HL-60 (cell line): ENCODE data around the gene PAK5.

Experiments
- DNase-seq, 2 experiments: peaks; one replicate each; pipeline ENCODE4 v3.0.0-alpha.2; 2010 to 2020; ENCODE audit warnings: low read depth in 1 of 2, low spot score in 1 of 2
- H3K27ac ChIP-seq: fragments of 250-450 bp; sonication (Bioruptor Pico); replicated peaks from 2 replicates; pipeline ENCODE4 v1.5.1; 2020; ENCODE audit warnings: mild to moderate bottlenecking, moderate library complexity
- H3K27me3 ChIP-seq: fragments of 250-450 bp; sonication (Bioruptor Pico); 2 replicates; pipeline ENCODE4 v1.5.1; 2021; ENCODE audit warnings: mild to moderate bottlenecking, moderate library complexity; ENCODE audit not compliant: insufficient read depth, poor library complexity, severe bottlenecking
- H3K4me3 ChIP-seq: replicated peaks from 2 replicates; pipeline ENCODE4 v1.5.1; 2011; ENCODE audit warnings: mild to moderate bottlenecking, control low read depth, low read length; ENCODE audit not compliant: insufficient read depth
- GABPA ChIP-seq: IDR thresholded peaks from 2 replicates; pipeline ENCODE4 v1.6.1; 2012; ENCODE audit warnings: low read depth
- POLR2AphosphoS5 ChIP-seq: IDR thresholded peaks from 2 replicates; pipeline ENCODE4 v1.6.1; 2012; ENCODE audit warnings: low read depth
- SPI1 ChIP-seq: IDR thresholded peaks from 2 replicates; pipeline ENCODE4 v1.6.1; 2012; ENCODE audit warnings: low read depth, mild to moderate bottlenecking, borderline replicate concordance
- TF ChIP-seq, protein P1 (sequence below): IDR thresholded peaks from 2 replicates; pipeline ENCODE4 v1.6.1; 2012; ENCODE audit warnings: low read depth; ENCODE audit not compliant: insufficient replicate concordance
- TF ChIP-seq, protein P2 (sequence below): IDR thresholded peaks from one replicate; pipeline ENCODE4 v1.5.1; 2011; ENCODE audit warnings: low read length, control low read depth, inconsistent platforms; ENCODE audit not compliant: insufficient read depth

The PAK5 gene

GRCh38 chr20:9672981-9673380, 165.9 kb downstream of the PAK5 start:
- no peaks in the 10 kb centered on the region for H3K27me3 ChIP-seq
- TF ChIP-seq POLR2AphosphoS5 (no peak), GABPA (no peak), SPI1 (no peak)
- TF ChIP-seq, protein P1, sequence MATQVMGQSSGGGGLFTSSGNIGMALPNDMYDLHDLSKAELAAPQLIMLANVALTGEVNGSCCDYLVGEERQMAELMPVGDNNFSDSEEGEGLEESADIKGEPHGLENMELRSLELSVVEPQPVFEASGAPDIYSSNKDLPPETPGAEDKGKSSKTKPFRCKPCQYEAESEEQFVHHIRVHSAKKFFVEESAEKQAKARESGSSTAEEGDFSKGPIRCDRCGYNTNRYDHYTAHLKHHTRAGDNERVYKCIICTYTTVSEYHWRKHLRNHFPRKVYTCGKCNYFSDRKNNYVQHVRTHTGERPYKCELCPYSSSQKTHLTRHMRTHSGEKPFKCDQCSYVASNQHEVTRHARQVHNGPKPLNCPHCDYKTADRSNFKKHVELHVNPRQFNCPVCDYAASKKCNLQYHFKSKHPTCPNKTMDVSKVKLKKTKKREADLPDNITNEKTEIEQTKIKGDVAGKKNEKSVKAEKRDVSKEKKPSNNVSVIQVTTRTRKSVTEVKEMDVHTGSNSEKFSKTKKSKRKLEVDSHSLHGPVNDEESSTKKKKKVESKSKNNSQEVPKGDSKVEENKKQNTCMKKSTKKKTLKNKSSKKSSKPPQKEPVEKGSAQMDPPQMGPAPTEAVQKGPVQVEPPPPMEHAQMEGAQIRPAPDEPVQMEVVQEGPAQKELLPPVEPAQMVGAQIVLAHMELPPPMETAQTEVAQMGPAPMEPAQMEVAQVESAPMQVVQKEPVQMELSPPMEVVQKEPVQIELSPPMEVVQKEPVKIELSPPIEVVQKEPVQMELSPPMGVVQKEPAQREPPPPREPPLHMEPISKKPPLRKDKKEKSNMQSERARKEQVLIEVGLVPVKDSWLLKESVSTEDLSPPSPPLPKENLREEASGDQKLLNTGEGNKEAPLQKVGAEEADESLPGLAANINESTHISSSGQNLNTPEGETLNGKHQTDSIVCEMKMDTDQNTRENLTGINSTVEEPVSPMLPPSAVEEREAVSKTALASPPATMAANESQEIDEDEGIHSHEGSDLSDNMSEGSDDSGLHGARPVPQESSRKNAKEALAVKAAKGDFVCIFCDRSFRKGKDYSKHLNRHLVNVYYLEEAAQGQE, result no peak
- TF ChIP-seq, protein P2, sequence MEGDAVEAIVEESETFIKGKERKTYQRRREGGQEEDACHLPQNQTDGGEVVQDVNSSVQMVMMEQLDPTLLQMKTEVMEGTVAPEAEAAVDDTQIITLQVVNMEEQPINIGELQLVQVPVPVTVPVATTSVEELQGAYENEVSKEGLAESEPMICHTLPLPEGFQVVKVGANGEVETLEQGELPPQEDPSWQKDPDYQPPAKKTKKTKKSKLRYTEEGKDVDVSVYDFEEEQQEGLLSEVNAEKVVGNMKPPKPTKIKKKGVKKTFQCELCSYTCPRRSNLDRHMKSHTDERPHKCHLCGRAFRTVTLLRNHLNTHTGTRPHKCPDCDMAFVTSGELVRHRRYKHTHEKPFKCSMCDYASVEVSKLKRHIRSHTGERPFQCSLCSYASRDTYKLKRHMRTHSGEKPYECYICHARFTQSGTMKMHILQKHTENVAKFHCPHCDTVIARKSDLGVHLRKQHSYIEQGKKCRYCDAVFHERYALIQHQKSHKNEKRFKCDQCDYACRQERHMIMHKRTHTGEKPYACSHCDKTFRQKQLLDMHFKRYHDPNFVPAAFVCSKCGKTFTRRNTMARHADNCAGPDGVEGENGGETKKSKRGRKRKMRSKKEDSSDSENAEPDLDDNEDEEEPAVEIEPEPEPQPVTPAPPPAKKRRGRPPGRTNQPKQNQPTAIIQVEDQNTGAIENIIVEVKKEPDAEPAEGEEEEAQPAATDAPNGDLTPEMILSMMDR, result no peak
- DNase-seq, result no peak
- no peak overlapping the region for H3K27ac ChIP-seq
- no peak overlapping the region for H3K4me3 ChIP-seq

- no peaks in the 10 kb centered on the region for H3K27me3 ChIP-seq
- no peak for DNase-seq
- H3K27ac ChIP-seq, result no peak overlapping the region
- no peak overlapping the region for H3K4me3 ChIP-seq
- TF ChIP-seq SPI1, result no peak
- TF ChIP-seq, protein P1, result no peak
These were observed 166.8 kb downstream of the PAK5 start for GRCh38 chr20:9672027-9672426.

- TF ChIP-seq POLR2AphosphoS5 (no peak), GABPA (no peak), SPI1 (no peak)
- TF ChIP-seq, protein P1, result no peak
- TF ChIP-seq, protein P2, result no peak
- no peak overlapping the region for H3K4me3 ChIP-seq
- H3K27ac ChIP-seq, result no peak overlapping the region
- H3K27me3 ChIP-seq, result no peaks in the 10 kb centered on the region
- no peak for DNase-seq
These were observed 170.5 kb downstream of the PAK5 start for GRCh38 chr20:9668381-9668780.

- no peak for TF ChIP-seq POLR2AphosphoS5
- TF ChIP-seq, protein P1, result no peak
- TF ChIP-seq, protein P2, result no peak
- no peak for TF ChIP-seq GABPA
- TF ChIP-seq SPI1, result no peak
- DNase-seq, result no peak
- H3K27me3 ChIP-seq, result no peaks in the 10 kb centered on the region
- no peak overlapping the region for H3K4me3 ChIP-seq
- no peak overlapping the region for H3K27ac ChIP-seq
These were observed 175.5 kb downstream of the PAK5 start for GRCh38 chr20:9663423-9663822.
